Subcutaneous adipose tissue (tissue), 4 donors: ENCODE results near the gene SNX5. TPM values are rescaled to one million over a fixed set of nuclear protein-coding genes. Genes with fewer than 3 reads are reported as not detected.

Source experiments
- CTCF ChIP-seq: fragments of 450-650 bp; IDR thresholded peaks from one replicate; pipeline ENCODE4 v1.5.1; 2016; ENCODE audit warnings: low read depth, mild to moderate bottlenecking, control low read depth, antibody characterized with exemption, moderate library complexity
- total RNA-seq, 4 donors: library from RNA; depleted of rRNA; stranded (reverse); fragments of >200 nt; gene quantifications; one replicate each; pipeline ENCODE4 v1.1.0, GENCODE V29; 2016

SNX5 gene
- total RNA-seq, 4 donors from 2014 or later, result 114 to 169 (median 139) TPM

DNA sequence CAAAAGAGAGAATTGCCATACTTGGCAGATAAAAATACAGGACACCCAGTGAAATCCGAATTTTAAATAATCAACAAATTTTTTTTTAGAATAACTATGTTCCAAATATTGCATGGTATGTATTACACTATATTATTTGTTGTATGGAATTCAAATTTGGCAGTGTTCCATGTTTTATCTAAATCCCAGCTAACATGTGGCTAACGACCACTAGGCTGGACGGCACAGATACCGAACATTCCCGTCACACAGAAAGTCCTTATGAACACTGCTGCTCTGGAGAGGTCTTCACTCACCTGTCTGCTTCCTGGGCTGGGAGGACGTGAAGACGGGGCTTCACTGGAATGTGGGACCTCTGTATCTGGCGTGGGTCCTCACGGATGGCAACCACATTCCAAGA, 32.8 kb downstream of the SNX5 start:
- no peak for TF ChIP-seq CTCF

GRCh38 chr20:17935186-17935585, 33.4 kb downstream of the SNX5 start:
- no peak for TF ChIP-seq CTCF

DNA sequence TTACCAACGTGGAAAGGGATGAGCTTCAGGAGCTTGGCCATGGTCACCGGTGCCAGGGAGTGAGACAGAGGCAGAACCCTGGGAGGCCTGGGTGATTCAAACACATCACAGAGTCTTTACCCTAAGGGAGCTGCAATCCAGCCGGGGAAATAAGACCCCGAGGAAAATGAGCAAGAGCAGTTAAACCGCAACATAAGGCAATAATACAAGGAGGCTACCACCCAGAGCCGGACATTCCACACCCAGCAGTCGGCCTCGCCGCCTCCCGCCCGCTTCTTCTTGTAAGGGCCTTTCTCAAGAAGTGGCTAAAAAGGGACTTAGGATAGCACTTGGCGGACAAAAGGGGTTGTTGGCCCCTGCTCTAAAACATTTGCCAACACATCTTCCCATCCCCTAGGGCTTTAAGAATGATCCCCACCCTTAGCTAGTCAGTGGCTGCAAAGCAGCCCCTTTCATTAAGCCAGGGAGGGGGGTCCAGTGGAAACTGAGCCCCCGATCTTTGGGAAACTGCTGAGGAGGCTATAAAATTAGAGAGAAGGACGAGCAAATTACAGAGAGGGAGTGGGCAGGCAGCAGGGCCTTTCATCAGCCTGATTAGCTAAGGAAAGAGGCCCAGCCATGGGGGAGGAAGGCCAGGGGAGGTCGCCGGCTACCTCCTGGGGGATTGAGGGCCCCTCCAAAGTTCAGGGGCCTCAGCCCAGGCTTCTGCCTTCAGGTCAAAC, 34.3 kb downstream of the SNX5 start:
- TF ChIP-seq CTCF, result no peak

- TF ChIP-seq CTCF, result no peak
Observed at GRCh38 chr20:17933711-17934110, 34.9 kb downstream of the SNX5 start.

DNA sequence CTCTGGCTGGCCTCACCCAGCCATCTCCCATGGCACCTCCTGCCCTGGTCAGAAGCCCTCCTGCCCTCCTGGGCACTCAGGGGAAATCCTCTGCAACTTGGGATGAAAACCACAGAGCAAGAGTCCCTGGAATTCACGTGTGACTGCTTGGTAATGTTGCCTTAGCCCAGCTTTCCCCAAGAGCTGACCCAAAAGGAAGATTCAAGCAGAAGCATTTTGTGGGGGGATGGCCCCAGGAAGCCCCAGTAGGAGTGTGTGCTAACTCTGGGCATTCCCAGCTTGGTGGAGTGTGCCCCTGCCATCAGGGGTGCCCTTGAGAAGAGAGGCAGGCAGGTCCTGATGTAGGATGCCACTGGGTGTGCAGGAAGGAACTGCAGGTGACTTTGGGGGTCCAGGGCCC, 35.5 kb downstream of the SNX5 start:
- TF ChIP-seq CTCF, result no peak

DNA sequence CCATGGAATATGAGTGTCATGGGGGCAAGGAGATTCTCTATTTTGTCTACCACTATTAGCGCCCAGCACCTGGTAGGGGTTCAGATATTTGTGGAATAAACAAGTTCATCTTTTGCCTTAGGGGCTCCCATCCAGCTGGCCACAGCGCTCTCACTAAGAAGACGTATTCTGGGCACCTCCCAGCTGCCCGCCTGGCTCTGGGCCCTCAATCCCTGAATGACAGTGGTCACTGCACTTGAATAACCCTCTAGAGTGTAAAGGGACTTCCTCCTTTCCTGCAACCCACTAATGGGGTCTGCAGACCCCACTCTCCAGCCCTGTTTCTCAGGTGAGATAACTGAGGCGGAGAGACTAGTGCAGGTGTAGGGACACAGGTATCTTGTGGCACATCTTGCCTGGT, 36.2 kb downstream of the SNX5 start:
- TF ChIP-seq CTCF, result no peak

DNA sequence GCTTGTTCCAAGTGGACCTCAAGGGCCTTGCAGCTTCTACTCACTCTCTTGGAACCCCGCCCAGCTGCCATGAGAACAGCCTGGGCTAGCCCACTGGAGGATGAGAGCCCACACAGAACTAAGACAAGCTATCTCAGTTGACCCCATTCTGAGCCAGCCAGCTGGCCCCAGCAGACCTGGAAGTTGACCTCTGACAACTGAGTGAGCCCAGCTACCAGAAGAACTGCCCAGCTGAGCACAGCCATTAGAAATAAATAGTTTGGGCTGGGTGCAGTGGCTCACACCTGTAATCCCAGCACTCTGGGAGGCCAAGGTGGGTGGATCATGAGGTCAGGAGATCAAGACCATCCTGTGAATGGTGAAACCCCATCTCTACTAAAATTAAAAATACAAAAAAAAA, 37.1 kb downstream of the SNX5 start:
- TF ChIP-seq CTCF, result no peak
